NCI-H1436 treated with DMSO at 0.1 percent for 48 hours (cell line): Measurements from ENCODE around the gene GSTM2.

Experiments
- DNase-seq: peaks from one replicate; lab custom pipeline; 2025; lab: John Stamatoyannopoulos, UW

Gene GSTM2

DNA sequence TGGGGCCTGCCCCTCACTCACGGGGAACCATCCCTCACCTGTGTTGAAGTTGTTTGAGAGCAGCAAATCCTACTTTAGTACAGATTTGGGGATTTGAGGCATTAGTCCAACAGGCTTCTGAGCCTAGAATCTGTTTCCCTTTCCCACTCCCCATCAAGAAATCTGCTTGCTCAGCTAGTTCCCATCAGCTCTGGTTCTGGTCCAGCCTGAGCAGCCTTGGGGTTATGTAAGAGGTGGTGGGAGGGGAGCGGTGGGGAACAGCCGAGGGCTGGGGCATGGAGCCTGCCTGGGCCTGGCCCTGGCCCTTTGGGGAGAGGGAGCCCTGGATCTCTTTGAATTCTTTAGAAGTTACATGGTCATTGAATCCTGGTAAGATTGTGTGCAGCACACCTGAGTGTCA is 48.3 kb downstream of the GSTM2 start:
- no peak for DNase-seq

DNA sequence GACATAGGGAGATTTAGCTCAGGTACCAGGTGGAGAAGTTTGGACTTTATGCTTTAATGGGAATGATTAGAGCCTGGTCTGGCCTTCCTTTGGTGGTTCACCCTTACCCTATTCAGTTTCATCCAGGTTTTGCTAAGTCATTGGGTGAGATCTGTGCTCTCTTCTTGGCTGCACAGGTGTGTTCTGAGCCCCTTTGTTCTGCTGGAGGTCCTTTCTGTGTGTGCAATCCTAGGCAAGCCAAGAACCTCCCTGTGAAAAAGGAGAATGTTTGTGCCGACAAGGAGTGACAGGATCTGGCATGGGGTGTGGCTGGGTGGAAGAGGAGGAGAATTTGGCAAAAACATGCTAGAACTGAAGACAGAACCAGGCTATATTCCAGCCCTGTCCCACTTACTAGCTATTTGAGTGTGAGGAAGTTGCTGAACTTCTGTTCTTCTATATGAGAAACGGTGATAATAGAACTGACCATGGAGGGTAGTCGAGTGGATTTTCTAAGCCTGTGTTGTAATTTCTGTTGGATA is 48.8 kb downstream of the GSTM2 start:
- DNase-seq, result no peak

DNA sequence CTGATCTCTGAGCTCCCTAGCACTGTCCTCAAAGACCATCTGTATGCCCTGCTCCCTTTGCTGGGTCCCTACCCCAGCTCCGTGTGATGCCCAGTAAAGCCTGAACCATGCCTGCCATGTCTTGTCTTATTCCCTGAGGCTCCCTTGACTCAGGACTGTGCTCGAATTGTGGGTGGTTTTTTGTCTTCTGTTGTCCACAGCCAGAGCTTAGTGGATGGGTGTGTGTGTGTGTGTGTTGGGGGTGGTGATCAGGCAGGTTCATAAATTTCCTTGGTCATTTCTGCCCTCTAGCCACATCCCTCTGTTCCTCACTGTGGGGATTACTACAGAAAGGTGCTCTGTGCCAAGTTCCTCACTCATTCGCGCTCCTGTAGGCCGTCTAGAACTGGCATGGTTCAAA is 49.9 kb downstream of the GSTM2 start:
- DNase-seq, result no peak

- DNase-seq, result no peak
Measured at GRCh38 chr1:109718495-109718894, 50.6 kb downstream of the GSTM2 start.

- no peak for DNase-seq
Measured at GRCh38 chr1:109719337-109719837, 51.5 kb downstream of the GSTM2 start.

- DNase-seq, result no peak
Measured at GRCh38 chr1:109721042-109721441, 53.2 kb downstream of the GSTM2 start.

GRCh38 chr1:109721971-109722370 is 54.1 kb downstream of the GSTM2 start:
- no peak for DNase-seq

DNA sequence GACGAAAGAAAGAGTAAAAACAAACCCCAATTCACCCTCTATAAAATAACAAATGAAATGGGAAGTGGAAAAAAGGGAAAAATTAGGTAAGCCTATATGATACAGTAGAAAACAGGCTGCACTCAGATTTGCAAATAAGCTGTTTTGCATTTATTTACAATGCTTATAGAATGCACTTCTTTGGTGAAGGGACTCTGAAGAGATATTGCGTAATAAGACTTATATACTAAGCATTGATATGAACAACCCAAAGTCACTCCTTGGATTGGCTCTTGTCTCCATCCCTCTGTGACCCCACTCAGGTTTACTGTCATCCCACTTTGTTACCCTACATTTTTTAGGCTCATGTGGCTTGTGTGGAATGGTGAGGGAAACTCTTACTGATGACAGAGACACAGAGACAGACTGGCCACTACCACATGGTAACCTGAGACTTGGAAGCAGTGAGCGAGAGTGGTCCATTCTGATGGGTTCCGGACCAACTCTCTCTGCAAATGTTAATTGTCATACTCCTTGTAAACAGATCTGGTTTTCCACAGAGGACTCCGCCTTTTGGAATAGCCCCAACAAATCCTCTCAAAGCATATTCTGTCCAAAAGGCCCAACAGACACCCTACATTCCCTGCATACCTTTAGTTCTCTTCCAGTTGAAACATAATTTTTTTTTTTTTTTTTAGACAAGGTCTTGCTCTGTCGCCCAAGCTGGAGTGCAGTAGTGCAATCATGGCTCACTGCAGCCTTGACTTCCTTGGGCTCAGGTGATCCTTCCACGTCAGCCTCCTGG is 55.2 kb downstream of the GSTM2 start:
- DNase-seq, result no peak
